Medulla oblongata (tissue), 1 donor: ENCODE measurements around the gene GATC.

Source experiments
- DNase-seq: peaks from one replicate; pipeline ENCODE4 v3.0.0-alpha.2; 2015; ENCODE audit errors: extremely low spot score

Gene GATC

DNA sequence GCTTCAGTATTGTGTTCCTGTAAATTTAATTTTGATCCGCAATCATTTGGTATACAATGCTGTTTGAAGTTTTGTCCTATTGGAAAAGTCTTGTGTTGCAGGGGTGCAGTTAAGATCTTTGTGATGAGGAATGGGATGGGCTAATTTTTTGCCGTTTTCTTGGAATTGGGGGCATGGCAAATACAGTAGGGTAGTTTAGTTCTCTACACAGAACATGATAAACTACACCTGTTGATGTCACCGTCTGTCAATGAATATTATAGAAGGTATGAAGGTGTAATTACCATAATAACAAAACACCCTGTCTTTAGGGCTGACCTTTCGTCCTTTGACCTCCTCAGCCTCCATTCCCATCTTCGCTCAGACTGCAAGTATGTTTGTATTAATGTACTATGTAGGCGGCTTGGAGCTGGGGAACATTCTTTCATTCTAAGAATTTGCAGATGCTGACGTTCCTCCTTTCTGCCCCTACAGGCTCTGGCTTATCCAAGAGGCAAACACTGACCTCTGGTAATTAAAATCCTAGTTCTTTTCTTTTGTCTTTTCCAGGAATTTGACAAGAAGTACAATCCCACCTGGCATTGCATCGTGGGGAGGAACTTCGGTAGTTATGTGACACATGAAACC is 51.4 kb downstream of the GATC start:
- no peak for DNase-seq

DNA sequence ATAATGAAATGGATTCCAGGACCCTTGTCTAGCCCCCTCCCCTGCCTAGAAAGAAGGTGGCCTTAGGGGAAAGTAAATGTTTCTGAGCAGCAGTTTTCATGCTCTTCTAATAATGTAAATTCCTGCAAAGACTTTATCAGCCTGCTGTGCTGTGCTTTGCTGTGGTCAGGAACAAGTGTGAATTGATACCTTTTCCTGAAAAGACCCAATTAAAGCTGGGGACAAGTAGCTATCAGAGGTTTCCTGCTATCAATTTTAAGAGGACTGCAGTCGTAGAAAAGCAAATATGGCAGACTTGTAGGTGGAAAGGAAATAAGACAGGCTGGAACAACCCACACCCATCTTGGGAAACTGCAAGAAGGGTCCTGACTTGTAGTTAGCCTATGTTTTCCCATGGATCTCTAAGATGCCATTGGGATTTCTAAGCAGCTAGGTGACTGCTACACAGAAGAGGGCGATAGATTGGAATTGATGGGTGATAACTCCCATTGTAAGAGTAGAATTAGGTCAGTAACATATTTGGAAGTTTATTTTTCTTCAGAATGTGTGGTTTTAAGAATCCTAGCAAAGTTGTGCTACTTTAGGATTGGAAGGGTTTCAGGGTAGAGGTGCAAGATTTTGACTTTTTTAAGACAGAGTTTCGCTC is 52.7 kb downstream of the GATC start:
- DNase-seq = no peak

GRCh38 chr12:120500581-120500980 is 54.3 kb downstream of the GATC start:
- DNase-seq = no peak

DNA sequence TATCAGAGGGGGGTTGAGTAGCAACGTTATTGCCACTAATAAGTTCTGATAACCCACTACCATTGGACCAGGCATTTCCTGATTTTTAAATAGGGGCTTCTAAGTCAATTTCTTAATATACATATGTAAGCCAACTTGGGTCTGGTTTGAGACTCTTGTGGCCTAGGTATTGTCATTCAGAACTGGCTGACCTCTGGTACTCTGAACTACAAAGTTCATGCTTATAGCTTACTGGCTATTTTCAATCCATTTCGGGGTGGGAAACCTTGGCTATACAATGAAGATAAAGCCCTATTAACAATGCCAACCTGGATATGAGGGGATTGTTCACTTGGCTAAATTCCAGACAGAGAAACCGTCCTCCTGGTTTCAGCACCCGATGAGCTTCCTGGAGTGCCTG is 58.3 kb downstream of the GATC start:
- no peak for DNase-seq

GRCh38 chr12:120508537-120508936 is 62.3 kb downstream of the GATC start:
- DNase-seq = no peak
